ENCODE data around the gene LIMS2. TPM values are rescaled to one million over a fixed set of nuclear protein-coding genes. Genes with fewer than 3 reads are reported as not detected.

The LIMS2 gene
- total and polyA plus RNA-seq, 2 donors (not counting 3 experiments of a cell fraction or from before 2014, with no cell fraction given): 48.3 to 55.6 TPM

- Histone ChIP-seq H3K9me1 (replicated peaks; ENCODE audit: control insufficient read depth, extremely low read depth, insufficient read depth, low read length) (no peaks in the 10 kb centered on the region), H3K9ac (replicated peaks; ENCODE audit: extremely low read depth, insufficient read depth, low read length) (no peak overlapping the region), H3K79me2 (ENCODE audit: control insufficient read depth, insufficient read depth, low read length) (no peaks in the 10 kb centered on the region), H3K4me1 (ENCODE audit: control insufficient read depth, extremely low read depth, insufficient read depth, low read length) (peaks cover 28% of the 10 kb centered on the region), H3K36me3 (ENCODE audit: control insufficient read depth in 2 of 2, extremely low read depth in 1 of 2, insufficient read depth in 2 of 2, low read length in 2 of 2) (no peaks in the 10 kb centered on the region), H3K9me3 (replicated peaks; ENCODE audit: control insufficient read depth, insufficient read depth, low read length) (no peaks in the 10 kb centered on the region), H3K27me3 (ENCODE audit: control insufficient read depth in 2 of 2, insufficient read depth in 2 of 2, low read length in 2 of 2) (no peaks in the 10 kb centered on the region), H4K20me1 (replicated peaks; ENCODE audit: control insufficient read depth, extremely low read depth, insufficient read depth, low read length) (no peaks in the 10 kb centered on the region), H3K27ac (ENCODE audit: insufficient read depth, low read depth, low read length) (no peak overlapping the region), H2AFZ (ENCODE audit: low read depth, low read length) (no peak overlapping the region), H3K4me3 (replicated peaks in 1 of 3; ENCODE audit: insufficient read depth in 1 of 3, low read depth in 1 of 3, low read length in 3 of 3) (no peak overlapping the region), H3K4me2 (ENCODE audit: insufficient read depth, low read length) (no peak overlapping the region)
- ChIA-PET POLR2A (no interaction called here), CTCF (interaction anchor here (2.6 to 12.1 kb wide), 4 partner anchors 10 to 56 kb away, joined by 6 to 424 read pairs (median 59); partner anchors contain the start of gene LIMS2)
- no TSS peak for BruUV-seq (replicated peaks)
- FAIRE-seq (no peak), DNase-seq (ENCODE audit: low read depth, low spot score) (no peak)
- dilution Hi-C loops (cut with MboI; ENCODE audit: extremely low pct_ligation_motif_present, low sequenced_read_pairs): no loop called here
- intact Hi-C loops (cut with micrococcal nuclease): loop anchor here (2.0 kb wide), 1 partner anchor 26 kb away; the partner anchor contains the start of gene LIMS2
- no peak for TF ChIP-seq FOS (IDR thresholded peaks at IDR 0.05; ENCODE audit: borderline replicate concordance, insufficient read depth, low read length)
- TF ChIP-seq CTCF (IDR thresholded peaks at IDR 0.05; ENCODE audit: extremely low read depth in 1 of 2, insufficient read depth in 1 of 2, low read depth in 1 of 2, low read length in 2 of 2): no peak
- TF ChIP-seq POLR2AphosphoS5 (IDR thresholded peaks at IDR 0.05; ENCODE audit: insufficient read depth, low read depth, low read length): no peak
- TF ChIP-seq MAX (IDR thresholded peaks at IDR 0.05; ENCODE audit: insufficient read depth, insufficient read length): no peak
- no peak for TF ChIP-seq POLR2A (IDR thresholded peaks at IDR 0.05; ENCODE audit: low read depth, low read length)
- TF ChIP-seq MYC (IDR thresholded peaks at IDR 0.05; ENCODE audit: low read depth, low read length): no peak
- TF ChIP-seq EZH2 (IDR thresholded peaks at IDR 0.05; ENCODE audit: borderline replicate concordance, low read depth, low read length, severe bottlenecking): no peak
- TF ChIP-seq JUN (IDR thresholded peaks at IDR 0.05; ENCODE audit: borderline replicate concordance, insufficient read depth, insufficient read length, low read depth): no peak
- no peak for TF ChIP-seq GATA2 (IDR thresholded peaks at IDR 0.05; ENCODE audit: insufficient read depth, insufficient read length, low read depth, low read length)
Observed at GRCh38 chr2:127648321-127648720, 27.0 kb downstream of the LIMS2 start.
